ENCODE results near the gene TMEM80.
"Not testable (repeated sequence)": the region's sequence is repeated elsewhere in the genome, so short reads cannot be mapped to it uniquely, and the experiment has no call there.

TMEM80 gene

DNA sequence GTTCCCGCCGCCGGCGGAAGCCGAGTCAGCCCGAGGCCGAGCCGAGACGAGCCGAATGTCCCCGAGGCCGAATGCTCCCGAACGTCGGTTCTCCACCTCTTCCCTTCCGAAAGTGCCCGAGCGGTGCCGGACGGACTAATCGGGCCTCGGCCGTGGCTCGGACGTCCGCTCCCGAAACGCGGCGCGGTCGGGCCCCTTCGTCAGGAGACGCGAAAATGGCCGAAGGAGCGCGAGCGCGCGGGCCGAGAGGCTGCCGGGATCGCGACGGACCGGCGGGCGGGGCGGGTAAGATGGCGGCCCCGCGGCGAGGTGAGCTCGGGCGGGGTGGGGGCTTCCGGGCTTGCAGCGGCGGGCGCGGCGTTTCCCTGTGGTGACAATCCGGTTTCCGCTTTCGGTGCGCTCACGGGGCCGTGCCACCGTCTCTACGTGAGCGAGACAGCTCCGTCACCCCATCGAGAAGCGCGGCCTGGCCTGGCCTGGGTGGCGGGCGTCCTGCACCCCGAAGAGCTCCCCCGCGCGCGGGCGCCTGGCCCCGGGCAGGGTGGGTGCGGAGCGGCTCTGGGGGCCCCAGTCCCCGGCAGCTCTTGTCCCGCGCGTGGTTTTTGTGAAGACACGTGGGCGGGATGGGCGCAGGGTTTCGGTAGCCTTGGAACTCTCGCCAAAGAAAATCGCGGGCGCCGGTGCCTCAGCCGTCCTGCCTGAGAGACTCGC lies at the start of gene TMEM80:
Gene TMEM80 (plus strand): TSS at position 279 of the 711 bp plus-strand sequence. CDS start 12 bp downstream, at position 291.
- DNase-seq: peak; percentile 83

- no peak for DNase-seq
Measured at GRCh38 chr11:646214-646613, 49.4 kb upstream of the TMEM80 start.

- DNase-seq: not testable (repeated sequence)
Measured at GRCh38 chr11:647672-648158, 47.9 kb upstream of the TMEM80 start.

DNA sequence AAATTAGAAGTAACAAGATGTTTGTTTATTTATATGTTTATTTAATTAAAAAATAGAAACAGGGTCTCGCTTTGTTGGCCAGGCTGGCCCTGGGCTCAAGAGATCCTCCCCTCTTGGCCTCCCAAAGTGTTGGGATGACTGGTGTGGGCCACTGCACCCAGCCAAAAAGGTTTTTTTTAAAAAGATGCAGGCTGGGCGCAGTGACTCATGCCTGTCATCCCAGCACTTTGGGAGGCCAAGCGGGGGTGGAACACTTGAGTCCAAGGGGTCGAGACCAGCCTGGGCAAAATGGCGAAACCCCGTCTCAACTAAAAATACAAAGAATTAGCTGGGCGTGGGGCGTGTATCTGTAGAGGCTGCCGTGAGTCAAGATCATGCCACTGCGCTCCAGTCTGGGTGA lies 45.1 kb upstream of the TMEM80 start:
- DNase-seq: no peak

DNA sequence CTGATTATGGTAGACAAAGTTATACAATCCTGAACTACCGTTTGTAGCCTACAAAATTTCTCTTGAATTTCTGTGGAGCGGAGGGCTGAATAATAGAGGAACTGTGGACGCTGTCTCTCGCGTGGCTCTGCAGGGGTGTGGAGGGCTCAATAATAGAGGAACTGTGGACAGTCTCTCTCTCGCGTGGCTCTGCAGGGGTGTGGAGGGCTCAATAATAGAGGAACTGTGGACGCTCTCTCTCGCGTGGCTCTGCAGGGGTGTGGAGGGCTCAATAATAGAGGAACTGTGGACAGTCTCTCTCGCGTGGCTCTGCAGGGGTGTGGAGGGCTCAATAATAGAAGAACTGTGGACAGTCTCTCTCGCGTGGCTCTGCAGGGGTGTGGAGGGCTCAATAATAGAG lies 42.5 kb upstream of the TMEM80 start:
- not testable (repeated sequence) for DNase-seq

DNA sequence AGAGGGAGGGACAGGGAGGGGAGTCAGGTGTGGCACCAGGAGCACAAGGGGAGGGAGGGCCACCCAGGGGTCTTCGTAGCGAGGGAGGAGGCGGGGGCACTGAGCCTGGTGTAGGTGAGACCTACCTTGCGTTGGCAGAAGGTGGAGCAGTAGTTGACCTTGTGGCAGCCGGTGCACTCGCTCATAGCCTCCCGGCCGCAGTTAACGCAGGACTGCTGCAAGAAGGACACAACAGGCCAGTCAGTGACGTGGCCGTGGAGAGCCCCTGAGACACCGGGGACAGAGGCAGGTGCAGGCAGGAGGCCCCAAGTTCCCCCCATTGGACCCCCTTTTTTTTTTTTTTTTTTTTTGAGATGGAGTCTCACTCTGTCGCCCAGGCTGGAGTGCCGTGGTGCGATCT lies 41.8 kb upstream of the TMEM80 start:
- no peak for DNase-seq

DNA sequence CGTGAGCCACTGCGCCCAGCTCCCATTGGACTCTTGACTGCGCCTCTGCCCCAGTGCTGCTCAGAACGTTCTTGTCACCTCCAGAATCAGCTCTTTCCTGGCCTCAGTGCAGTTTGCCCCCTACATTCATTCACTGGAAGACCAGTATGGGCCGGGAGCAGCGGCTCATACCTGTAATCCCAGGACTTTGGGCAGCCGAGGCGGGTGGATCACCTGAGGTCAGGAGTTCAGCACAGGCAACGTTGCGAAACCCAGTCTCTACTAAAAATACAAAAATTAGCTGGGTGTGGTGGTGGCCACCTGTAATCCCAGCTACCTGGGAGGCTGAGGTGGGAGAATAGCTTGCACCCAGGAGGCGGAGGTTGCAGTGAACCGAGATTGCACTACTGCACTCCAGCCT lies 41.2 kb upstream of the TMEM80 start:
- not testable (repeated sequence) for DNase-seq

- no peak for DNase-seq
Measured at GRCh38 chr11:655036-655726, 40.4 kb upstream of the TMEM80 start.

DNA sequence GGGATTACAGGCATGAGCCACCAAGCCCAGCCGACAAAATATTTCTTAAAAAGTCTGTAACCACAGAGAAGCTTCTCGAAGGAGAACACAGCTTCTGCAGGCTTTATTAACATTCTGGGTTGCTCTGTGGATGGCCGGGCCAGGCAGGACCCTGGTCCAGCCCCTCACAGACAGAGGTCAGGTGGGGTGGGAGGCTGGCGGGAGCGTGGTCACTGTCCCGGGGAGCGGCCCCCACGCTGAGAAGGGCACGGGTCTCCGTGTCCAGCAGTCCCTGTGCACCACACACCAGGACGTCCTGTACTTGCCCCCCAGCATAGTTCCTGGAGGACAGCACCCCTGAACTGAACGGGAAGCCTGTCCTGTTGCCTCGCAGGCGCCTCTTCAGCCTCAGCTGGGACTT lies 39.2 kb upstream of the TMEM80 start:
- no peak for DNase-seq

DNA sequence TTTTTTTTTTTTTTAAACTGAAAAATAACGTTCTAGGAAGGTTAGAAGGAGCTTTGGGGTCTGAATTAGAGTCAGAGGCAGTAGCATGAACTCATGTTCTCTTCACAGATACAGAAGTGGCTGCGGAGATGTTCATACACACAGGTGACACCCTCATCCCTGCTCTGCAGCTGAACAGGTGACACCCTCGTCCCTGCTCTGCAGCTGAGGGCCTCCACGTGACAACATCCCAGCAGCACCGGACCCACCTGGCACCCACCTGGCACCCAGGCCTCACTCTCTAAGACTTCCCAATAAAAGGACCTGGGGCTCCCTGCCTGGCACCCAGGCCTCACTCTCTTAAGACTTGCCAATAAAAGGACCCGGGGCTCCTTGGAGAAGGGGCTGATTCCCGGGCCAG lies 38.8 kb upstream of the TMEM80 start:
- no peak for DNase-seq

GRCh38 chr11:657691-658126 lies 37.9 kb upstream of the TMEM80 start:
- no peak for DNase-seq

GRCh38 chr11:659532-660085 lies 36.0 kb upstream of the TMEM80 start:
- DNase-seq: no peak

DNA sequence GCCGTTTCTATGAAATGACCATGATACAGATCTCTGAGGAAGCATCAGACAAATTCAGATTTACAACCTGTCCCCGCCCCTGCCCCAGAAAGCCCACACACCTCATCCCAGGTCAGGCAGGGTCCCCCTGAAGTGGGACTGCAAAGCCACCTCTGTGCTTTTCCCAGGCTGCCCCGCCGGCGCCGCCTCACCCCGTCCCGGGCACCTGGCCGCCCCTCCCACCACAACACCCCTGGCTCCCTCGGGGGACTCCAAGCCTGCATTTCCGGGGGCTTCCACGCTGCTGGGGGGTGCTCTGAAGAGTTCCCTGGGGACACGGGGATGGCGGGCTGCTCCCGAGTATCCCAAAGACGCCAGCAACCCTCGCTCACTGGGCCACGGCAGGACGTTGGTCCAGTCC lies 35.3 kb upstream of the TMEM80 start:
- DNase-seq: no peak

DNA sequence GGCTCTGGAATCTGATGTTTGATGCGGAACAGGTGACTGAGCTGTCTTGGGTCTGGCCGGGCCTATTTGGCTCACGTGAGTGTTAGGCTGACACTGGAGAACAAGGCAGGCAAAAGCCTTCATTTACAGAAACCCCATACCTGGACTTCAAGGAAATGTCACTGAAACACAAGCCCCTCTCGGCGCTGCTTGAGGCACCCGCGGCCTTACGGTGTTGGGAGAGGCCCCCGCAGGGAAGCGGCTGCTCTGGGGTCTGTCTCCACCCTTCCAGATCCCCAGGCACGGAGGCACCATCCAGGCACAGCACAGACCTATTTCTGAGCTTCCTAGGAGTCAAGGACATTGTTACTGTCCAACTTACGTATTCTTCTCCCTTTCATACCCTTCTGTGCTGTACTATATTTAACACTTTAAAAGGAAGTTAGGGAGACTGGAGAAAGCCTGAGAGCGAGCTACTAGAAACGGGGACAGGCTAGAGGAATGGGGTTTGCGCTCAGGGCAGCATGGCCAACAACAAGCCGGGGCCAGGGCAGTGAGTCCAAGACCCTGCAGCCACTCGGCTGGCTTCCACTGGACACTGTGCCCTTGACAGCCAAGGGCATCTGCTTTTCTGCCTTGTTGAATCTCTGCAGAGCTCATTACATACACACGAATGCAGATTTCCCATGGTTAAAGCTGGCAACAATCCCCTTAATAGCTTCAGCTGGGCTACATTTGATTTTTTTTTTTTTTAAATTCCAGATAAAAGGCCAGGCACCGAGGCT lies 34.8 kb upstream of the TMEM80 start:
- peak; percentile 5 for DNase-seq

DNA sequence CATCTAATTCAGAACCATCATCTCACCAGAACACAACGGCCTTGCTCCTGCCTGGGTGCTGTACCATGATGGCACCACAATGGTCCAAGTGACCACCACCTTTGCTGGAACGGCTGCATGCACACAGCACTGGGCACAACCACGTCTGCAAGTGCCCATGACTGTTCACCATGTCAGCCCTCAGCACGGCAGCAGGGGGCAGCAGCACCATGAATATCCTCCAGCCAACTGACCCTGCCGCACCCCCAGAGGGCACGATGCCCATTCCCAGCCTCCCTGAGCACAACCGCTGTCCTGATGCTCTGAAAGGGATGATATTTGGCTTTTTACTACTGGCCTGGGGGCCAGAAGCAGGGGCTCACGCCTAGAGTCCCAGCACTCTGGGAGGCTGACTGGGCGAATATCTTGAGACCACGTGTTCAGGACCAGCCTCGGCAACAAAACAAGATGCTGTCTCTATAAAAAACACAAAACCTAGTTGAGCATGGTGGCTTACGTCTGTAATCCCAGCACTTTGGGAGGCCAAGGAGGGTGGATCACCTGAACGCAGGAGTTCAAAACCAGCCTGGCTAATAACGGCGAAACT lies 32.8 kb upstream of the TMEM80 start:
- DNase-seq: no peak

DNA sequence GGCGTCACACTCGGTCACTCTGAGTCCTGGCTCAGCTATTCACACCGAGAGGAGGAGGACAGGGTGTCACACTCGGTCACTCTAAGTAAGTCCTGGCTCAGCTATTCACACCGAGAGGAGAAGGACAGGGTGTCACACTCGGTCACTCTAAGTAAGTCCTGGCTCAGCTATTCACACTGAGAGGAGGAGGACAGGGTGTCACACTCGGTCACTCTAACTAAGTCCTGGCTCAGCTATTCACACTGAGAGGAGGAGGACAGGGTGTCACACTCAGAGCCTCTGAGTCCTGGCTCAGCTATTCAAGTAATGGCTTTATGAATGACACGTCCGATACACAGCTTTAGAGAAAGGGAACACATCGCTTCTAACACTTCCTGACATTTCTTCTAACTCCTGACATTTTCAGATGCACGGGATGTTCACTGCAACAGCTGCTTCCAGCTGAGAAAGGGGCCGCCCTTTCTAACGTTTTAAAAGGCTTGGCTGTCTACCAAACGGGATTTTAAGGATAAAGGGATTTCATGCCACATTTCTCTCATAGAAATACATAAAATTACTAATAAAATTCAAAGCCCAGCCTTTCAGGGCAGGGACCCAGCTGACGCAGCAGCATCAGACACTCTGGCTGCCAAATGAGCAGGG lies 30.4 kb upstream of the TMEM80 start:
- peak; percentile 19 for DNase-seq

- DNase-seq: no peak
Measured at GRCh38 chr11:665704-666281, 29.8 kb upstream of the TMEM80 start.

DNA sequence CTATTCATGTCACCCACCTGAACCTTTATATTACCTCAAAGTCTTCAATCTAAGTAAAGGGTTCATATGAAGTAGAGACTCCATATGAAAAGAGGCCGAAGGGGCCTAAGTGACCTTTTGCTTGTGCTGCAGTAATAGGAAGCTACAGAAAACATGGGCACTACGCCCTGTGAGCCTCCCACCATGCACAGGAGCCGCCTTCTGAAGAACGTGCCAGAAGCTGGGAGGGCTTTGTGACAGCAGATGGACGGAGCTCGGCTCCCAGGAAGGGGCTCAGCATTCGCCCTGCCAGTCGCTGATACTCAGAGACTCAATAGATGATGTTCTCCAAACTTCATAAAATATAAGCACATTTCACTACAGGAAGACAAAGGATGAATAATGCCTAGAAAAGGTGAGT lies 21.8 kb upstream of the TMEM80 start:
- DNase-seq: no peak

DNA sequence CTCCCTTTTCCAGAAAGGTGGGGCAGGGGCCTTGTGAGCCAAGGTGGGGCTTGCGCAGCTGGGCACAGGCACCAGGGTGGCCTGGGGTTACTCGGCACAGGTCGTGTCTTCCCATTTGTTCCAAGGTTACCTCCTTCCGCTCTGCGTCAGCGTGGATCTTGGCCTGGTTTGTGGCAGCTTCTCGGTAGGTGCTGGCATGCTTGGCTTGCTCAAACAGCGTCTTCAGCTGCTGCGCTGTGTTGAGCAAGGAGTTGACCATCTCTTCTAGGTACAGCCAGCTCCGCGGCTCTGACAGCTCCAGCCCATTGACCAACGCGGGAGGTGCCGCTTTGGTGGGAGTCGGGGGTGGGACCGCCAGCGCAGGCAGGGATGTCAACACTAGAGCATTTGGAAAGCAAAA lies 21.2 kb upstream of the TMEM80 start:
- DNase-seq: no peak

DNA sequence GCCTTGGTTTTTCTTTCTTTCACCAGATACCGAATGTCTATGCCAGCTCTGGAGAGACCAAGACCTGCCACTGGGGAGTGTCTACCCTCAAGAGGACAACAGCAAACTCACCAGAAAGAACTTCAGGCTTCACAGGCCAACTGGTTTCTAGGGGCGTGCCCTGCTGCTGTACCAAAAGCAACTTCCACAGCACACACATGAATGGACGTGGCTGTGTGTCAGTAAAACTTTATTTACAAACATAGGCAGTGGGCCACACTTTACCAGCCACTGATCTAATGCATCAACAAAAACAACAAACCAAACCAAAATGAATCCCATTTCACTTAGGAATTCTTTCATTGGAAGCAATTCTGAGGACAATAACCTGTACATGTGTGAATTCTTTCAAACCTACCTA lies 17.3 kb upstream of the TMEM80 start:
- DNase-seq: no peak

DNA sequence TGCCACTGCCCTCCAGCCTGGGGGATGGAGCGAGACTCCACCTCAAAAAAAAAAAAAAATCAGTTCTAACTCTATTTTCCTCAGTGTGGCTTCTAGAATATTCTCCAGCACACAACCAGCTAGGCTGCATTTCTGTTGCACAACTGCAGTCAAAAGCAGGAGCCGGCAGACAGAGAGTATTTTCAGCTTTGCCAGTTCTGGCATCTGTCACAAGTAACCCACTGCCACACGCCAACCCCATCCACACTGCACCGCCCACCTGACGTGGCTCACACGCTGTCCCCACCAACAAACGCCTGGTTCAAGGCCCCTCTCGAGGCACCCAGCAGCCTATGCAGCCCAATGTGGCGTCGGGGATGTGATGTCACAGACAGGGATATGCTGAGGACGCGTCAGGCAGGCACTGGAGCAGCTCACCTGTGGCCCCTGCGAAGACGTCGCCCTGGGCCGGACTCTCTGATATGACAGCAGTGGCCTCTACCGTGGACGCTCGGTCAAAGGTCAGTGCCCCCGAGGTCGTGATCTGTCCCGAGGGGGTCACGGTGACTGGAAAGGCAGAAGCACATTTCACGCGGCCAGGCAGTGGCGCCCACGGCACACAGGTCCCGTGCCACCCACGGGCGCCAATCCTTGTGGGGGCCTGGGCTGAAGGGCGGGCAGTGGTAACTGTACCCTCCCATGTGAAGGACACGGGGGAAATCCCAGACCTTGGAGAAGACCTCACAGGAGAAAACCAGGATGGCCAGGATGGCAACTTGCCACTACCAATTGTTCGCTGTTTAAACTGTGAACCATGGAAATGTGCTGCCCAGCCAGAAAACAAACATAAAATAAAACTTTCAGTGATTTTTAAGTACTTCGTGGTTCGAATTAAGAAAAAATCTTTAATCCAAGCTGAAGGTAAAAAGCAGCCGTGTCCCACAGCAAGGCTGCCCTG lies 16.1 kb upstream of the TMEM80 start:
- DNase-seq: no peak
